Stimulated activated naive B cell treated with anti-CD40 and anti-IgM and Interleukin-4, amounts not matched to agents 10 μg/mL and 1 μg/mL and 100 μg/mL, for 72 hours (primary cell): ENCODE measurements around the gene FOXP1.

Source experiments
- ATAC-seq, 2 donors: fragments of 150-1000 bp; cut with Tn5 transposase; replicated peaks; 2 replicates each; pipeline ENCODE4 v1.10.0; 2021; ENCODE audit warnings: moderate library complexity in 1 of 2
- DNase-seq: peaks from one replicate; pipeline ENCODE4 v3.0.0; 2021
- H3K27ac Mint-ChIP-seq: one replicate; pipeline ENCODE4 v1.8.0; 2022; ENCODE audit warnings: mild to moderate bottlenecking, mixed read lengths
- H3K27me3 Mint-ChIP-seq, 2 donors: one replicate each; pipeline ENCODE4 v1.8.0; 2022; ENCODE audit warnings: mixed read lengths in 2 of 2
- H3K36me3 Mint-ChIP-seq, 2 donors: one replicate each; pipeline ENCODE4 v1.8.0; 2022; ENCODE audit warnings: mixed read lengths in 2 of 2, mild to moderate bottlenecking in 1 of 2
- H3K4me1 Mint-ChIP-seq, 2 donors: one replicate each; pipeline ENCODE4 v1.8.0; 2022; ENCODE audit warnings: mixed read lengths in 2 of 2, mild to moderate bottlenecking in 1 of 2
- H3K4me3 Mint-ChIP-seq, 2 donors: one replicate each; pipeline ENCODE4 v1.8.0; 2022; ENCODE audit warnings: mild to moderate bottlenecking in 2 of 2, mixed read lengths in 2 of 2, moderate library complexity in 1 of 2
- H3K9me3 Mint-ChIP-seq, 2 donors: one replicate each; pipeline ENCODE4 v1.8.0; 2022; ENCODE audit warnings: mixed read lengths in 2 of 2, mild to moderate bottlenecking in 1 of 2

FOXP1 gene

GRCh38 chr3:71047616-71048531 lies 535.7 kb downstream of the FOXP1 start:
- no peak for DNase-seq
- Mint-ChIP-seq H3K9me3 (no peaks in the 10 kb centered on the region), H3K27ac (peak overlapping the region; percentile 78), H3K4me1 (peaks cover 64 to 79% of the 10 kb centered on the region in 2 donors), H3K4me3 (peak overlapping the region in 1 of 2 donors; percentile 11), H3K36me3 (peaks cover 45 to 68% of the 10 kb centered on the region in 2 donors), H3K27me3 (no peaks in the 10 kb centered on the region)
- ATAC-seq = no peak

- no peak for ATAC-seq
- DNase-seq = no peak
- H3K27ac Mint-ChIP-seq = peak overlapping the region; percentile 78
- peaks cover 46 to 68% of the 10 kb centered on the region in 2 donors for H3K36me3 Mint-ChIP-seq
- peak overlapping the region; percentile 19 to 37 for H3K4me3 Mint-ChIP-seq
- no peaks in the 10 kb centered on the region for H3K9me3 Mint-ChIP-seq
- H3K4me1 Mint-ChIP-seq = peaks cover 59 to 74% of the 10 kb centered on the region in 2 donors
- no peaks in the 10 kb centered on the region for H3K27me3 Mint-ChIP-seq
These were observed 536.7 kb downstream of the FOXP1 start for GRCh38 chr3:71046791-71047190.

- H3K27me3 Mint-ChIP-seq = no peaks in the 10 kb centered on the region
- H3K27ac Mint-ChIP-seq = peak overlapping the region; percentile 63
- peaks cover 45 to 66% of the 10 kb centered on the region in 2 donors for H3K36me3 Mint-ChIP-seq
- peak; percentile 85 to 87 for ATAC-seq
- peak overlapping the region; percentile 53 to 70 for H3K4me3 Mint-ChIP-seq
- DNase-seq = peak; percentile 41
- H3K4me1 Mint-ChIP-seq = peaks cover 56 to 70% of the 10 kb centered on the region in 2 donors
- no peaks in the 10 kb centered on the region for H3K9me3 Mint-ChIP-seq
These were observed 537.6 kb downstream of the FOXP1 start for GRCh38 chr3:71045917-71046282.

GRCh38 chr3:71045212-71045916 lies 538.2 kb downstream of the FOXP1 start:
- Mint-ChIP-seq H3K27ac (peak overlapping the region; percentile 63), H3K4me3 (peak overlapping the region in 1 of 2 donors; percentile 70), H3K9me3 (no peaks in the 10 kb centered on the region), H3K27me3 (no peaks in the 10 kb centered on the region), H3K36me3 (peaks cover 47 to 67% of the 10 kb centered on the region in 2 donors), H3K4me1 (peaks cover 55 to 70% of the 10 kb centered on the region in 2 donors)
- DNase-seq = no peak
- ATAC-seq = peak; percentile 42 to 51

- Mint-ChIP-seq H3K4me1 (peaks cover 46 to 60% of the 10 kb centered on the region in 2 donors), H3K9me3 (no peaks in the 10 kb centered on the region), H3K27me3 (no peaks in the 10 kb centered on the region), H3K27ac (no peak overlapping the region), H3K4me3 (no peak overlapping the region), H3K36me3 (peaks cover 50 to 61% of the 10 kb centered on the region in 2 donors)
- ATAC-seq (no peak), DNase-seq (no peak)
These were observed 540.8 kb downstream of the FOXP1 start for GRCh38 chr3:71042759-71043158.

GRCh38 chr3:71041371-71041770 lies 542.2 kb downstream of the FOXP1 start:
- no peak for DNase-seq
- no peak for ATAC-seq
- no peak overlapping the region for H3K4me3 Mint-ChIP-seq
- H3K9me3 Mint-ChIP-seq = no peaks in the 10 kb centered on the region
- H3K27me3 Mint-ChIP-seq = no peaks in the 10 kb centered on the region
- H3K36me3 Mint-ChIP-seq = peaks cover 46 to 61% of the 10 kb centered on the region in 2 donors
- no peak overlapping the region for H3K27ac Mint-ChIP-seq
- H3K4me1 Mint-ChIP-seq = peaks cover 40 to 60% of the 10 kb centered on the region in 2 donors

GRCh38 chr3:71039332-71039731 lies 544.2 kb downstream of the FOXP1 start:
- peak overlapping the region; percentile 20 for H3K27ac Mint-ChIP-seq
- DNase-seq (no peak), ATAC-seq (no peak)
- H3K36me3 Mint-ChIP-seq = peaks cover 46 to 65% of the 10 kb centered on the region in 2 donors
- no peaks in the 10 kb centered on the region for H3K9me3 Mint-ChIP-seq
- H3K4me3 Mint-ChIP-seq = no peak overlapping the region
- H3K4me1 Mint-ChIP-seq = peaks cover 40 to 65% of the 10 kb centered on the region in 2 donors
- no peaks in the 10 kb centered on the region for H3K27me3 Mint-ChIP-seq

GRCh38 chr3:71037775-71038174 lies 545.8 kb downstream of the FOXP1 start:
- ATAC-seq (no peak), DNase-seq (no peak)
- Mint-ChIP-seq H3K27me3 (no peaks in the 10 kb centered on the region), H3K27ac (peak overlapping the region; percentile 56), H3K9me3 (no peaks in the 10 kb centered on the region), H3K4me3 (no peak overlapping the region), H3K36me3 (peaks cover 46 to 76% of the 10 kb centered on the region in 2 donors), H3K4me1 (peaks cover 53 to 80% of the 10 kb centered on the region in 2 donors)

- H3K27ac Mint-ChIP-seq = no peak overlapping the region
- no peaks in the 10 kb centered on the region for H3K27me3 Mint-ChIP-seq
- peaks cover 59 to 89% of the 10 kb centered on the region in 2 donors for H3K4me1 Mint-ChIP-seq
- peaks cover 46 to 81% of the 10 kb centered on the region in 2 donors for H3K36me3 Mint-ChIP-seq
- H3K4me3 Mint-ChIP-seq = no peak overlapping the region
- H3K9me3 Mint-ChIP-seq = no peaks in the 10 kb centered on the region
- DNase-seq (no peak), ATAC-seq (no peak)
These were observed 547.6 kb downstream of the FOXP1 start for GRCh38 chr3:71035886-71036285.

GRCh38 chr3:71035314-71035713 lies 548.2 kb downstream of the FOXP1 start:
- H3K4me1 Mint-ChIP-seq = peaks cover 61 to 90% of the 10 kb centered on the region in 2 donors
- DNase-seq = no peak
- no peaks in the 10 kb centered on the region for H3K27me3 Mint-ChIP-seq
- no peaks in the 10 kb centered on the region for H3K9me3 Mint-ChIP-seq
- H3K36me3 Mint-ChIP-seq = peaks cover 46 to 82% of the 10 kb centered on the region in 2 donors
- H3K27ac Mint-ChIP-seq = peak overlapping the region; percentile 78
- no peak overlapping the region for H3K4me3 Mint-ChIP-seq
- no peak for ATAC-seq

- H3K27me3 Mint-ChIP-seq = no peaks in the 10 kb centered on the region
- H3K4me1 Mint-ChIP-seq = peaks cover 63 to 91% of the 10 kb centered on the region in 2 donors
- peak overlapping the region; percentile 86 for H3K27ac Mint-ChIP-seq
- no peaks in the 10 kb centered on the region for H3K9me3 Mint-ChIP-seq
- peaks cover 48 to 81% of the 10 kb centered on the region in 2 donors for H3K36me3 Mint-ChIP-seq
- DNase-seq (no peak), ATAC-seq (no peak)
- no peak overlapping the region for H3K4me3 Mint-ChIP-seq
These were observed 549.8 kb downstream of the FOXP1 start for GRCh38 chr3:71033681-71034220.

GRCh38 chr3:71031914-71032521 lies 551.5 kb downstream of the FOXP1 start:
- no peaks in the 10 kb centered on the region for H3K9me3 Mint-ChIP-seq
- H3K4me1 Mint-ChIP-seq = peaks cover 61 to 91% of the 10 kb centered on the region in 2 donors
- ATAC-seq (peak; percentile 95 to 96), DNase-seq (peak; percentile 61)
- H3K4me3 Mint-ChIP-seq = peak overlapping the region; percentile 59 to 65
- peak overlapping the region; percentile 95 for H3K27ac Mint-ChIP-seq
- H3K27me3 Mint-ChIP-seq = no peaks in the 10 kb centered on the region
- peaks cover 43 to 80% of the 10 kb centered on the region in 2 donors for H3K36me3 Mint-ChIP-seq

GRCh38 chr3:71031181-71031580 lies 552.3 kb downstream of the FOXP1 start:
- Mint-ChIP-seq H3K36me3 (peaks cover 44 to 80% of the 10 kb centered on the region in 2 donors), H3K4me1 (peaks cover 66 to 91% of the 10 kb centered on the region in 2 donors), H3K27ac (peak overlapping the region; percentile 95), H3K4me3 (peak overlapping the region; percentile 59 to 65), H3K27me3 (no peaks in the 10 kb centered on the region), H3K9me3 (no peaks in the 10 kb centered on the region)
- ATAC-seq = no peak
- no peak for DNase-seq

GRCh38 chr3:71030748-71031147 lies 552.8 kb downstream of the FOXP1 start:
- ATAC-seq (no peak), DNase-seq (no peak)
- H3K27ac Mint-ChIP-seq = peak overlapping the region; percentile 95
- peaks cover 66 to 91% of the 10 kb centered on the region in 2 donors for H3K4me1 Mint-ChIP-seq
- no peaks in the 10 kb centered on the region for H3K9me3 Mint-ChIP-seq
- no peaks in the 10 kb centered on the region for H3K27me3 Mint-ChIP-seq
- H3K4me3 Mint-ChIP-seq = no peak overlapping the region
- H3K36me3 Mint-ChIP-seq = peaks cover 40 to 76% of the 10 kb centered on the region in 2 donors
